ENCODE measurements around the gene DLGAP1. TPM values are rescaled to one million over a fixed set of nuclear protein-coding genes. Genes with fewer than 3 reads are reported as not detected.

Gene DLGAP1
- total RNA-seq, 1 experiment from 2014 or later: 23.2 TPM

- Histone ChIP-seq H3K14ac (ENCODE audit: insufficient read depth, low read length) (no peak overlapping the region), H2AFZ (ENCODE audit: low read length) (no peak overlapping the region), H2BK5ac (ENCODE audit: insufficient read length, low read length) (no peak overlapping the region), H2AK5ac (ENCODE audit: insufficient read length, low read length) (no peak overlapping the region), H3K4me1 (ENCODE audit: insufficient read depth, low read length) (peaks cover 4% of the 10 kb centered on the region; the same call in 1 of the 2 replicates), H3K23ac (ENCODE audit: insufficient read length, low read depth, low read length) (no peak overlapping the region), H3K18ac (ENCODE audit: insufficient read length, low read depth, low read length) (no peak overlapping the region), H3K27me3 (ENCODE audit: insufficient read depth, low read length) (no peaks in the 10 kb centered on the region), H4K5ac (ENCODE audit: insufficient read length, low read depth, low read length) (no peak overlapping the region), H3T11ph (ENCODE audit: low read length) (no peak overlapping the region), H3K79me1 (ENCODE audit: insufficient read depth, low read depth, low read length, poor library complexity, severe bottlenecking) (no peaks in the 10 kb centered on the region), H4K20me1 (ENCODE audit: control insufficient read depth, insufficient read depth, insufficient read length) (no peaks in the 10 kb centered on the region), H3K56ac (ENCODE audit: insufficient read length, low read depth, low read length) (no peak overlapping the region), H3K27ac (ENCODE audit: insufficient read length, low read depth, low read length) (no peak overlapping the region), H3K4ac (ENCODE audit: low read depth, low read length) (no peak overlapping the region), H3K9ac (ENCODE audit: extremely low read depth, insufficient read length, low read length) (no peak overlapping the region), H2BK120ac (ENCODE audit: low read depth, low read length, poor library complexity, severe bottlenecking) (no peak overlapping the region), H2BK12ac (ENCODE audit: insufficient read length, low read depth, low read length) (no peak overlapping the region), H2BK15ac (ENCODE audit: low read depth, low read length) (no peak overlapping the region), H2BK20ac (ENCODE audit: low read depth, low read length, poor library complexity, severe bottlenecking) (no peak overlapping the region), H3K4me2 (ENCODE audit: insufficient read depth, insufficient read length, low read length) (no peak overlapping the region), H3K9me3 (ENCODE audit: control insufficient read depth, low read depth, low read length) (no peaks in the 10 kb centered on the region), H4K8ac (replicated peaks; ENCODE audit: insufficient read length, low read depth, low read length) (no peak overlapping the region), H4K91ac (ENCODE audit: insufficient read length, low read depth, low read length) (no peak overlapping the region), H3K79me2 (ENCODE audit: insufficient read depth, low read length) (no peaks in the 10 kb centered on the region), H3K23me2 (ENCODE audit: insufficient read length, low read depth, low read length, poor library complexity, severe bottlenecking) (no peaks in the 10 kb centered on the region)
- no peak for DNase-seq
- Mint-ChIP-seq H3K27ac (no peak overlapping the region), H3K27me3 (ENCODE audit: low read depth) (no peaks in the 10 kb centered on the region), H3K4me3 (no peak overlapping the region), H3K9me3 (no peaks in the 10 kb centered on the region), H3K36me3 (ENCODE audit: insufficient read depth in 1 of 3, low read depth in 3 of 3) (peaks cover 0 to 5% (median 4%) of the 10 kb centered on the region in 3 experiments; a peak in 4 of 7 replicates), H3K4me1 (peaks cover 15 to 17% of the 10 kb centered on the region in 2 experiments)
- WGBS (ENCODE audit: extremely low coverage, insufficient read length, low lambda C conversion rate): no CpG with 5 or more reads among the region's 6 CpGs
- TF ChIP-seq CTCF (conservative IDR thresholded peaks at IDR 0.05): no peak
Measured at GRCh38 chr18:4391859-4392258, 63.2 kb downstream of the DLGAP1 start.
